ENCODE data around the gene NFATC1. TPM values are rescaled to one million over a fixed set of nuclear protein-coding genes. Genes with fewer than 3 reads are reported as not detected.
A peak's percentile ranks its signal among the peaks of the same experiment; 100 is the strongest.

NFATC1 gene
- total and polyA plus RNA-seq, 9 donors: 8.4 to 28.3 (median 12.2) TPM

DNA sequence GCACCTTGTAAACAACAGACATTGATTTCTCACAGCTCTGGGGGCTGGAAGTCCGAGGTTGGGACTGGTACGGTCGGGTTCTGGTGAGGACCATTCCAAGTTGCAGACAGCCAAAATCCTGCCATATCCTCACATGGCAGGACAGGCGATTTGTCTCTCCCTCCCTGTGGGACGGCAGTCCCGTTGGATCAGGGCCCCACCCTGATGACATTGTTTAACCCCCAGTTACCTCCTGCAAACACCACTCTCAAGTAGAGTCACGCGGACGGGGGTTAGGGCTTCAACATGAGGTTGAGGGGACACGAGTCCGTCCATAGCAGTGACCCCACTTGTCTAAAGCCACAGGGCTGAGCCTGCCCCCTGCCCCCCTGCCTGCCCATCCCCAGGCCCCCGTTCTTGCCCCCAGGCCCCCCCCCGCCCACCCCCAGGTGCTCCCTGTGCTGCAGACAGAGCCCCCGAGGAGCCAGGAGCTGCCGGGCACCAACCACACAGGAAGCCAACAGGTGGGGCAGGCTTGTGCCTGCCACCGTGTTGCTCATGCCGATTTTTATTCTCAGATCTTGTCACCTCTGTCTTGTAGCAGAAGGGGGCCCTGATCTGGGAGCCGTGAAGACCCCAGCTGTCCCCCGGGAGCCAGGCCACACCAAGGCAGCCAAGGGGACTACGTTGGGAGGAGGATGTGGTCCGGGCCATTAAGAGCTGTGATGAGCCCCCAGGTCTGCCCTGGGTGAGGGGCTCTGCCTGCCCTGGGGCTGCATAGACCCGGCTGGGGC, 82.2 kb downstream of the NFATC1 start:
- DNase-seq: peak; percentile 4 to 28 (median 9)
- intact Hi-C loops (cut with DNase I): no loop called here
- no peaks in the 10 kb centered on the region for H3K4me1 ChIP-seq (ENCODE audit: insufficient read depth)
- no peaks in the 10 kb centered on the region for H3K9me3 ChIP-seq
- H3K27ac ChIP-seq: no peak overlapping the region
- H3K4me3 ChIP-seq: no peak overlapping the region
- WGBS, 3 donors: 87 to 93% (median 89%) methylated on average over 22 of the region's 22 CpGs
- H3K36me3 ChIP-seq: no peaks in the 10 kb centered on the region
- no peak for TF ChIP-seq POLR2A (IDR thresholded peaks at IDR 0.05)
- TF ChIP-seq, protein P1, sequence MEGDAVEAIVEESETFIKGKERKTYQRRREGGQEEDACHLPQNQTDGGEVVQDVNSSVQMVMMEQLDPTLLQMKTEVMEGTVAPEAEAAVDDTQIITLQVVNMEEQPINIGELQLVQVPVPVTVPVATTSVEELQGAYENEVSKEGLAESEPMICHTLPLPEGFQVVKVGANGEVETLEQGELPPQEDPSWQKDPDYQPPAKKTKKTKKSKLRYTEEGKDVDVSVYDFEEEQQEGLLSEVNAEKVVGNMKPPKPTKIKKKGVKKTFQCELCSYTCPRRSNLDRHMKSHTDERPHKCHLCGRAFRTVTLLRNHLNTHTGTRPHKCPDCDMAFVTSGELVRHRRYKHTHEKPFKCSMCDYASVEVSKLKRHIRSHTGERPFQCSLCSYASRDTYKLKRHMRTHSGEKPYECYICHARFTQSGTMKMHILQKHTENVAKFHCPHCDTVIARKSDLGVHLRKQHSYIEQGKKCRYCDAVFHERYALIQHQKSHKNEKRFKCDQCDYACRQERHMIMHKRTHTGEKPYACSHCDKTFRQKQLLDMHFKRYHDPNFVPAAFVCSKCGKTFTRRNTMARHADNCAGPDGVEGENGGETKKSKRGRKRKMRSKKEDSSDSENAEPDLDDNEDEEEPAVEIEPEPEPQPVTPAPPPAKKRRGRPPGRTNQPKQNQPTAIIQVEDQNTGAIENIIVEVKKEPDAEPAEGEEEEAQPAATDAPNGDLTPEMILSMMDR (IDR thresholded peaks at IDR 0.05): no peak
- no peak for TF ChIP-seq EP300 (IDR thresholded peaks at IDR 0.05)
- no peaks in the 10 kb centered on the region for H3K27me3 ChIP-seq

DNA sequence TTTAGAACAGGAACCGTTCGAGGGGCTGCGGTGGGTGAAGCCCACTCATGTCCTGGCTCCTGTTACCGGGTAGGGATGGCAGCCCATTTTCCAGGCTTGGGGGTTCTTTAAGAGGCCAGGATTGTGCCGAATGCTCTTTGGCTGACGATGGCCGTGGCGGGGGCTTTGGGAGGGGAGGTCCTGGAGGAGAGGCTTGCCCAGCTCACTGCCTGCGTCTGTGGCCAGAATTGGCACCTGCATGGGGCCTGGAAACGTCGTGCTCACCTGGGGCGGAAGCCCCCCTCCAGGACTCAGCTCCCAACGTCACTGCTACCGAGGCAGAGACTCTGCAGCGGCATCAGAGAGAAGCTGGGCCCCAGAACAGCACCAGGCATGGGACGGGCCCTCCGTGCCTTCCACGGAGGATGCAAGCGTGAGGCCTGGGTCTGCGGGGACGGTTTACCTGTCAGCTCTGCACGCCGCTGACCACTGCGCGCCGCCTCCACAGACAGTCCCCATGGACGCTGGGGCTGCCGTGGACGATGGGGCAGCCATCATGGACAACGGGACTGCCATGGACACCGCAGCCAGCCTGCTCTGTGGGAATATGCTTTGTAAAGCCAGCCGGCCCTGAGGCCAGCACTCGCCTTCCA, 82.9 kb downstream of the NFATC1 start:
- no peaks in the 10 kb centered on the region for H3K9me3 ChIP-seq
- peak in 4 of 5 donors; percentile 6 to 30 (median 14) for DNase-seq
- H3K27me3 ChIP-seq: no peaks in the 10 kb centered on the region
- intact Hi-C loops (cut with DNase I): no loop called here
- no peaks in the 10 kb centered on the region for H3K36me3 ChIP-seq
- H3K4me3 ChIP-seq: no peak overlapping the region
- TF ChIP-seq, protein P1 (IDR thresholded peaks at IDR 0.05): no peak
- TF ChIP-seq EP300 (IDR thresholded peaks at IDR 0.05): no peak
- no peak for TF ChIP-seq POLR2A (IDR thresholded peaks at IDR 0.05)
- H3K4me1 ChIP-seq (ENCODE audit: insufficient read depth): no peaks in the 10 kb centered on the region
- no peak overlapping the region for H3K27ac ChIP-seq
- 96 to 97% (median 97%) methylated on average over 33 of the region's 33 CpGs for WGBS, 3 donors

DNA sequence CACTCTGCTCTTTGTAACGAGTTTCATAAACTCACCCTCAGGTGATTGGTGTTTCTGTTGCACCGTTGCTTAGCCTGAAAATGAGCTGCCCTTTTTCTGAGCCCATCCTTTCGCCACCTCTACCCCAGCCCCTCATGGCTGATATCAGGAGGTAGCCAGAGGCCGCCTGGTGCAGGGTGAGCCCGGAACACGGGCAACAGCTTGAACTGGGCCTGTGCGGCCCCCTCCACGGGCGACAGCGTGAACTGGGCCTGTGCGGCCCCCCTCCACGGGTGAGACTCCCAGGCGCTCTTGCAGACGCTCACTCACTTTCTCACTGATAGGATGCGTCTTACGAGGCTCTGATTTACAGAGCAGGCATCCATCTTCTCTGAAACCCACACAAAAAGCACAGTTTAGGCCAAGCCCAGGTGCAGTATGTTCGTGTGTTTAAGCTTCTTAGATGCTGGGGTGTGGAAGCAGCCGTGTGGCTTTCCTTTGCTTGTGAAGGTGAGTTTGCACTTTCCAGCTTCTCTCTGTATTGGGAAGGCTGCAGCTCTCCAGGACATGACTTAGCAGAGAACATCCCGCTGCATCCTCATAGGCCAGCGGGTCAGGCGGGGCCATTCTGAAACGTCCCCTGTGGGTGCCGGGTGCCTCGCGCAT, 83.5 kb downstream of the NFATC1 start:
- DNase-seq: peak in 3 of 5 donors; percentile 8 to 13 (median 11)
- intact Hi-C loops (cut with DNase I): no loop called here
- TF ChIP-seq POLR2A (IDR thresholded peaks at IDR 0.05) (no peak), EP300 (IDR thresholded peaks at IDR 0.05) (no peak)
- TF ChIP-seq, protein P1 (IDR thresholded peaks at IDR 0.05): no peak
- no peaks in the 10 kb centered on the region for H3K4me1 ChIP-seq (ENCODE audit: insufficient read depth)
- no peaks in the 10 kb centered on the region for H3K9me3 ChIP-seq
- H3K27me3 ChIP-seq: no peaks in the 10 kb centered on the region
- H3K27ac ChIP-seq: no peak overlapping the region
- H3K4me3 ChIP-seq: no peak overlapping the region
- no peaks in the 10 kb centered on the region for H3K36me3 ChIP-seq
- 88 to 90% (median 90%) methylated on average over 25 of the region's 25 CpGs for WGBS, 3 donors

DNA sequence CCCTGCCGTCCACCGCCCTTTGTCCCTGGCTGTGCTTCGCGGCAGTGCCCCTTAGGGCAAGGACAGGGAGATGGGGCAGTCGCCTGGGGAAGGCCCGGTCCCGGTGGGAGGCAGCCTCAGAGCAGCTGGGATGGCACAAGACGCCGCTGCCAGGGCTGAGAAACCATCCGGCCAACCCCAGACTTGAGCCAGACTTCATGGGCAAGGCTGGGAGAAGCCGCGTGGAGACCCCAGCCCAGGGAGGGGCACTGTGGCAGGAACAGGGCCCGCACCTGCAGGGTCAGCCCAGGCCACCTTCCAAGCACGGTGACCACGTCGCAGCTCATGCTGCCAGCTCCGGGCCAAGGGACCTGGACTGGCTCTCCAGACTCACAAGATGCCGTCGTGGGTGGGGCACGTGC, 84.0 kb downstream of the NFATC1 start:
- no peak overlapping the region for H3K4me3 ChIP-seq
- H3K36me3 ChIP-seq: no peaks in the 10 kb centered on the region
- DNase-seq: peak in 3 of 5 donors; percentile 16 to 29 (median 18)
- no peaks in the 10 kb centered on the region for H3K27me3 ChIP-seq
- H3K9me3 ChIP-seq: no peaks in the 10 kb centered on the region
- intact Hi-C loops (cut with DNase I): loop anchor here in 1 of 4 donors (10.0 kb wide), 1 partner anchor 165 kb away; no protein-coding TSS in a partner anchor
- H3K4me1 ChIP-seq (ENCODE audit: insufficient read depth): peaks cover 3% of the 10 kb centered on the region
- TF ChIP-seq POLR2A (IDR thresholded peaks at IDR 0.05) (no peak), EP300 (IDR thresholded peaks at IDR 0.05) (no peak)
- TF ChIP-seq, protein P1 (IDR thresholded peaks at IDR 0.05): no peak
- WGBS, 3 donors: 88 to 95% (median 92%) methylated on average over 20 of the region's 20 CpGs
- H3K27ac ChIP-seq: no peak overlapping the region

All from ovary (tissue), 9 donors.